Measurements from ENCODE around the gene CAMP. TPM values are rescaled to one million over a fixed set of nuclear protein-coding genes. Genes with fewer than 3 reads are reported as not detected.

Gene CAMP
- total and polyA plus RNA-seq, 2 of the 13 experiments (the other 11 are each of a cell fraction or from before 2014, with no cell fraction given): not detected

- TF ChIP-seq TEF (CRISPR knock-in tag; IDR thresholded peaks at IDR 0.05) (no peak), PAXIP1 (CRISPR knock-in tag; conservative IDR thresholded peaks at IDR 0.05) (peak; percentile 71), MEF2D (CRISPR knock-in tag; IDR thresholded peaks at IDR 0.05) (no peak), ISX (CRISPR knock-in tag; conservative IDR thresholded peaks at IDR 0.05) (no peak), CHD4 (IDR thresholded peaks at IDR 0.05; ENCODE audit: borderline replicate concordance, low read length) (no peak), ZNF180 (CRISPR knock-in tag; IDR thresholded peaks at IDR 0.05; ENCODE audit: borderline replicate concordance, low read depth) (no peak), HINFP (CRISPR knock-in tag; IDR thresholded peaks at IDR 0.05; ENCODE audit: low read depth) (no peak), FOXA3 (CRISPR knock-in tag; IDR thresholded peaks at IDR 0.05) (peak; percentile 53), NFIB (CRISPR knock-in tag; IDR thresholded peaks at IDR 0.05; ENCODE audit: borderline replicate concordance) (no peak), RNF2 (conservative IDR thresholded peaks at IDR 0.05; ENCODE audit: low read depth) (no peak), KMT2B (CRISPR knock-in tag; IDR thresholded peaks at IDR 0.05) (no peak), TAF15 (IDR thresholded peaks at IDR 0.05; ENCODE audit: low read depth, low read length, poor library complexity, severe bottlenecking) (no peak), ZBTB7A (CRISPR knock-in tag; IDR thresholded peaks at IDR 0.05) (no peak), CEBPZ (IDR thresholded peaks at IDR 0.05; ENCODE audit: low read length) (no peak), ZNF550 (CRISPR knock-in tag; IDR thresholded peaks at IDR 0.05; ENCODE audit: borderline replicate concordance) (no peak), ZNF260 (CRISPR knock-in tag; IDR thresholded peaks at IDR 0.05; ENCODE audit: borderline replicate concordance, low read depth) (no peak), ZNF432 (CRISPR knock-in tag; IDR thresholded peaks at IDR 0.05; ENCODE audit: borderline replicate concordance) (no peak), ZNF431 (CRISPR knock-in tag; IDR thresholded peaks at IDR 0.05; ENCODE audit: borderline replicate concordance, low read depth) (no peak), HCFC1 (IDR thresholded peaks at IDR 0.05; ENCODE audit: low read depth, low read length) (no peak), MIXL1 (CRISPR knock-in tag; IDR thresholded peaks at IDR 0.05) (no peak), ZNF354B (CRISPR knock-in tag; IDR thresholded peaks at IDR 0.05) (no peak), ARNTL (CRISPR knock-in tag; IDR thresholded peaks at IDR 0.05) (0 out of 2 replicates have a peak, but pooled peaks have one; percentile 33), CREB1 (IDR thresholded peaks at IDR 0.05) (no peak), CREB1 (CRISPR knock-in tag; IDR thresholded peaks at IDR 0.05) (no peak), NBN (conservative IDR thresholded peaks at IDR 0.05) (no peak)
Observed at GRCh38 chr3:48236531-48236930, 13.2 kb downstream of the CAMP start (continued).

Measured in HepG2 (cell line).